PC-9 (cell line): Measurements from ENCODE around the gene CWF19L2. TPM values are rescaled to one million over a fixed set of nuclear protein-coding genes. Genes with fewer than 3 reads are reported as not detected.
A peak's percentile ranks its signal among the peaks of the same experiment; 100 is the strongest.

Source experiments
- BruUV-seq: library from RNA; stranded (reverse); fragments of 400-500 nt; replicated peaks from 2 replicates; lab custom pipeline; 2021; lab: Mats Ljungman, UMichigan
- CTCF ChIA-PET: fragments of 300-600 bp; sonication (Branson Sonifier 250); formaldehyde crosslinking; loops from one replicate; lab custom pipeline; 2022; ENCODE audit warnings: antibody characterized with exemption; lab: Charles Lee
- POLR2A ChIA-PET: fragments of 300-600 bp; sonication (Branson Sonifier 250); formaldehyde crosslinking; loops from one replicate; lab custom pipeline; 2022; ENCODE audit warnings: antibody characterized with exemption; ENCODE audit not compliant: unreplicated experiment; lab: Charles Lee
- DNase-seq, 2 experiments: peaks; one replicate each; pipeline versions ENCODE4 v3.0.0 to v3.0.0-alpha.2; 2015 to 2022; ENCODE audit warnings: mixed read lengths in 1 of 2
- H2AFZ ChIP-seq: fragments of 200-600 bp; sonication (generic); 2 replicates; pipeline ENCODE4 v1.8.1; 2017; ENCODE audit warnings: antibody characterized with exemption
- H3F3A ChIP-seq: fragments of 200-600 bp; sonication (generic); 2 replicates; pipeline ENCODE4 v1.8.1; 2017; ENCODE audit warnings: antibody characterized with exemption, mild to moderate bottlenecking, low read depth; ENCODE audit not compliant: insufficient read depth
- H3K27ac ChIP-seq: fragments of 200-600 bp; sonication (generic); 2 replicates; pipeline ENCODE4 v1.6.1; 2016; ENCODE audit warnings: mixed run types
- H3K27me3 ChIP-seq: fragments of 200-600 bp; sonication (generic); 2 replicates; pipeline ENCODE4 v1.6.1; 2016; ENCODE audit warnings: low read depth, mixed run types; ENCODE audit not compliant: insufficient read depth
- H3K36me3 ChIP-seq: fragments of 200-600 bp; sonication (generic); 2 replicates; pipeline ENCODE4 v1.6.1; 2016; ENCODE audit warnings: low read depth, mixed run types
- H3K4me1 ChIP-seq: fragments of 200-600 bp; sonication (generic); replicated peaks from 2 replicates; pipeline ENCODE4 v1.6.1; 2016; ENCODE audit warnings: mixed run types; ENCODE audit not compliant: insufficient read depth
- H3K4me2 ChIP-seq: fragments of 200-600 bp; sonication (generic); 2 replicates; pipeline ENCODE4 v1.6.1; 2017; ENCODE audit warnings: mixed run types
- H3K4me3 ChIP-seq: fragments of 200-600 bp; sonication (generic); 2 replicates; pipeline ENCODE4 v1.6.1; 2016; ENCODE audit warnings: mixed run types
- H3K79me2 ChIP-seq: fragments of 200-600 bp; sonication (generic); 2 replicates; pipeline ENCODE4 v1.6.1; 2017; ENCODE audit warnings: low read depth, mixed run types
- H3K9me2 ChIP-seq: fragments of 200-600 bp; sonication (generic); 2 replicates; pipeline ENCODE4 v1.8.1; 2017; ENCODE audit warnings: mild to moderate bottlenecking; ENCODE audit not compliant: insufficient read depth
- H3K9me3 ChIP-seq: fragments of 200-600 bp; sonication (generic); 2 replicates; pipeline ENCODE4 v1.8.1; 2016; ENCODE audit warnings: low read depth; ENCODE audit not compliant: insufficient read depth
- H4K20me1 ChIP-seq: fragments of 200-600 bp; sonication (generic); 2 replicates; pipeline ENCODE4 v1.8.1; 2017; ENCODE audit not compliant: insufficient read depth
- EZH2 ChIP-seq: fragments of 200-600 bp; sonication (generic); IDR thresholded peaks from 2 replicates; pipeline ENCODE4 v1.8.0; 2017; ENCODE audit warnings: antibody characterized with exemption, low read depth
- intact Hi-C: fragments of 100-400 bp; cut with micrococcal nuclease; formaldehyde crosslinking; loops from one replicate; pipeline ENCODE4 v1.10.0; 2022; ENCODE audit not compliant: unreplicated experiment
- total RNA-seq: library from RNA; stranded (reverse); gene quantifications from 2 replicates; pipeline ENCODE4 v1.2.3, GENCODE V29; 2021
- TF ChIP-seq, protein P1 (sequence below): fragments of 200-600 bp; sonication (generic); conservative IDR thresholded peaks from 2 replicates; pipeline ENCODE4 v1.6.1; 2017; ENCODE audit warnings: mixed run types, antibody characterized with exemption, mild to moderate bottlenecking, moderate library complexity

Gene CWF19L2
- total RNA-seq, 1 experiment from 2014 or later, result 12.1 TPM

DNA sequence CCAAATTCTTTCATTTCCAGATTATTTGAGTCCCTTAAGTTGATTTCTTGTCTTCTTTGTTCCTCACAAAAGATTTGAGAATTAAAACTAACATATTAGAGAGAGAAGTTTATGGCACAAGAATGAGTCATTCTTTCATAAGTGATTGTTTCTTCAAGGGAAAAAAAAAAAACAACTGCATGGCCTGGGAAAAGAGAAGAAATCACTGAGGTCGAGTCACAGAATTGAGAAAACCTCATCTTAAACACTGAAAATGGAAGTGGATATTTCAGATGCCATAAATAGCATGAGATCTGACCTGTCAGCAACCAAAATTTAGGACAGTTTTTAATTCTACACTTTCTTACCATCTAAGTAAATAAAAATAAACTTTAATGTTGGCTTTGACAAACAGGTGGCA is 87.2 kb downstream of the CWF19L2 start:
- CTCF ChIA-PET, result no interaction called here
- H3K27ac ChIP-seq, result peak overlapping the region; percentile 21
- no peaks in the 10 kb centered on the region for H3K9me2 ChIP-seq
- H3K36me3 ChIP-seq, result 0 out of 2 replicates have a peak, but pooled peaks cover 3% of the 10 kb centered on the region
- POLR2A ChIA-PET, result no interaction called here
- H3K4me2 ChIP-seq, result no peak overlapping the region
- BruUV-seq, result no TSS peak
- no peak overlapping the region for H2AFZ ChIP-seq
- H3K27me3 ChIP-seq, result no peaks in the 10 kb centered on the region
- TF ChIP-seq, protein P1, sequence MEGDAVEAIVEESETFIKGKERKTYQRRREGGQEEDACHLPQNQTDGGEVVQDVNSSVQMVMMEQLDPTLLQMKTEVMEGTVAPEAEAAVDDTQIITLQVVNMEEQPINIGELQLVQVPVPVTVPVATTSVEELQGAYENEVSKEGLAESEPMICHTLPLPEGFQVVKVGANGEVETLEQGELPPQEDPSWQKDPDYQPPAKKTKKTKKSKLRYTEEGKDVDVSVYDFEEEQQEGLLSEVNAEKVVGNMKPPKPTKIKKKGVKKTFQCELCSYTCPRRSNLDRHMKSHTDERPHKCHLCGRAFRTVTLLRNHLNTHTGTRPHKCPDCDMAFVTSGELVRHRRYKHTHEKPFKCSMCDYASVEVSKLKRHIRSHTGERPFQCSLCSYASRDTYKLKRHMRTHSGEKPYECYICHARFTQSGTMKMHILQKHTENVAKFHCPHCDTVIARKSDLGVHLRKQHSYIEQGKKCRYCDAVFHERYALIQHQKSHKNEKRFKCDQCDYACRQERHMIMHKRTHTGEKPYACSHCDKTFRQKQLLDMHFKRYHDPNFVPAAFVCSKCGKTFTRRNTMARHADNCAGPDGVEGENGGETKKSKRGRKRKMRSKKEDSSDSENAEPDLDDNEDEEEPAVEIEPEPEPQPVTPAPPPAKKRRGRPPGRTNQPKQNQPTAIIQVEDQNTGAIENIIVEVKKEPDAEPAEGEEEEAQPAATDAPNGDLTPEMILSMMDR, result no peak
- TF ChIP-seq EZH2, result no peak
- no peaks in the 10 kb centered on the region for H3K9me3 ChIP-seq
- peaks cover 9% of the 10 kb centered on the region for H3K4me1 ChIP-seq
- H3K4me3 ChIP-seq, result no peak overlapping the region
- peaks cover 3% of the 10 kb centered on the region; the same call in 1 of the 2 replicates for H3F3A ChIP-seq
- H3K79me2 ChIP-seq, result no peaks in the 10 kb centered on the region
- intact Hi-C loops, result no loop called here
- no peaks in the 10 kb centered on the region for H4K20me1 ChIP-seq
- no peak for DNase-seq

GRCh38 chr11:107359701-107360100 is 97.9 kb downstream of the CWF19L2 start:
- BruUV-seq, result no TSS peak

DNA sequence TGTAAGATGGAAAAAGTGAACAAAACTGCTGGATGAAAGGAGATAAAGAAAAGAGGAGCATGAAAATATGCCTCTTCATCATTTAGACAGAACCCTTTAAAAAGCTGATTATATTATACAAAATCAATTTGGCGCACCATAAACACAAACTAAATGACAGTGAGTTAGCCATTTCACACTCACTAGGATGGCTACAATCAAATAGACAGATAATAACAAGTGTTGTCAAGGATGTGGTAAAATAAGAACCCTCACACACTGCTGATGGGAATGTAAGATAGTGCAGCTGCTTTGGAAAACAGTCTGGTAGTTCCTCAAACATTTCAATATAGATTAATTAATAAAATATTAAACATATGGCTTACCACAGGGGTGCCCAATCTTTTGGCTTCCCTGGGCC is 99.7 kb downstream of the CWF19L2 start:
- no peaks in the 10 kb centered on the region for H4K20me1 ChIP-seq
- H3K4me1 ChIP-seq, result no peaks in the 10 kb centered on the region
- BruUV-seq, result no TSS peak
- no peaks in the 10 kb centered on the region for H3K27me3 ChIP-seq
- H3K27ac ChIP-seq, result no peak overlapping the region
- H3K4me3 ChIP-seq, result no peak overlapping the region
- no peak overlapping the region for H3K4me2 ChIP-seq
- no peak for DNase-seq
- no peaks in the 10 kb centered on the region for H3K79me2 ChIP-seq
- no peaks in the 10 kb centered on the region for H3F3A ChIP-seq
- POLR2A ChIA-PET, result no interaction called here
- H3K9me3 ChIP-seq, result peaks cover 4% of the 10 kb centered on the region; the same call in 1 of the 2 replicates
- CTCF ChIA-PET, result no interaction called here
- no peak for TF ChIP-seq EZH2
- TF ChIP-seq, protein P1, result no peak
- no peaks in the 10 kb centered on the region for H3K36me3 ChIP-seq
- intact Hi-C loops, result no loop called here
- H3K9me2 ChIP-seq, result no peaks in the 10 kb centered on the region
- no peak overlapping the region for H2AFZ ChIP-seq

More at GRCh38 chr11:107359701-107360100, 97.9 kb downstream of the CWF19L2 start:
- Histone ChIP-seq H4K20me1 (no peaks in the 10 kb centered on the region), H3K9me2 (no peaks in the 10 kb centered on the region), H3K79me2 (no peaks in the 10 kb centered on the region), H3K27ac (no peak overlapping the region), H3K36me3 (no peaks in the 10 kb centered on the region), H2AFZ (no peak overlapping the region), H3K4me2 (no peak overlapping the region), H3K4me3 (no peak overlapping the region), H3K9me3 (peaks cover 4% of the 10 kb centered on the region; the same call in 1 of the 2 replicates), H3K4me1 (no peaks in the 10 kb centered on the region), H3F3A (no peaks in the 10 kb centered on the region), H3K27me3 (no peaks in the 10 kb centered on the region)
- DNase-seq, result no peak
- no peak for TF ChIP-seq EZH2
- TF ChIP-seq, protein P1, result no peak
- ChIA-PET CTCF (no interaction called here), POLR2A (no interaction called here)
- intact Hi-C loops, result no loop called here
